HTR-8/SVneo (cell line): ENCODE results near the gene RHOD.

Experiments used
- DNase-seq: peaks from one replicate; pipeline ENCODE4 v3.0.0; 2011; ENCODE audit warnings: low spot score, mixed read lengths; ENCODE audit not compliant: insufficient read length
- FAIRE-seq: peaks from 2 replicates; lab custom pipeline; 2011; peaks lifted over from hg19 to GRCh38; lab: Jason Lieb, UNC

RHOD gene

GRCh38 chr11:67031791-67032561, 24.7 kb upstream of the RHOD start:
- DNase-seq (peak; percentile 49), FAIRE-seq (peak; percentile 4)

GRCh38 chr11:67032830-67033551, 23.7 kb upstream of the RHOD start:
- no peak for FAIRE-seq
- DNase-seq, result peak; percentile 78

- FAIRE-seq, result no peak
- peak; percentile 75 for DNase-seq
Measured at GRCh38 chr11:67033661-67034166, 22.9 kb upstream of the RHOD start.

- FAIRE-seq (no peak), DNase-seq (no peak)
Measured at GRCh38 chr11:67034350-67034749, 22.3 kb upstream of the RHOD start.

- FAIRE-seq (no peak), DNase-seq (no peak)
Measured at GRCh38 chr11:67040147-67040546, 16.5 kb upstream of the RHOD start.

- FAIRE-seq, result no peak
Measured at GRCh38 chr11:67041602-67042001, 15.0 kb upstream of the RHOD start.

GRCh38 chr11:67043572-67044349, 12.9 kb upstream of the RHOD start:
- FAIRE-seq (no peak), DNase-seq (no peak)

More at GRCh38 chr11:67041602-67042001, 15.0 kb upstream of the RHOD start:
- DNase-seq, result no peak

- FAIRE-seq (no peak), DNase-seq (no peak)
Measured at GRCh38 chr11:67044496-67044895, 12.2 kb upstream of the RHOD start.

GRCh38 chr11:67045314-67045713, 11.3 kb upstream of the RHOD start:
- FAIRE-seq (no peak), DNase-seq (no peak)

- FAIRE-seq (no peak), DNase-seq (no peak)
Measured at GRCh38 chr11:67048515-67049130, 8.0 kb upstream of the RHOD start.

GRCh38 chr11:67050139-67050538, 6.5 kb upstream of the RHOD start:
- DNase-seq (no peak), FAIRE-seq (no peak)

- DNase-seq, result no peak
- FAIRE-seq, result no peak
Measured at GRCh38 chr11:67051180-67051893, 5.3 kb upstream of the RHOD start.

GRCh38 chr11:67051945-67052488, 4.6 kb upstream of the RHOD start:
- DNase-seq (no peak), FAIRE-seq (no peak)

GRCh38 chr11:67052891-67053290, 3.8 kb upstream of the RHOD start:
- FAIRE-seq (no peak), DNase-seq (no peak)

- DNase-seq (peak; percentile 81), FAIRE-seq (peak; percentile 82)
Measured at GRCh38 chr11:67053896-67054329, 2.7 kb upstream of the RHOD start.

GRCh38 chr11:67054346-67054835, 2.3 kb upstream of the RHOD start:
- DNase-seq (no peak), FAIRE-seq (no peak)

GRCh38 chr11:67054836-67055523, 1.7 kb upstream of the RHOD start:
- peak; percentile 59 for DNase-seq

GRCh38 chr11:67055812-67056211, 835 bp upstream of the RHOD start:
- FAIRE-seq (no peak), DNase-seq (no peak)

More at GRCh38 chr11:67054836-67055523, 1.7 kb upstream of the RHOD start:
- FAIRE-seq, result peak; percentile 62
